Stimulated activated CD4-positive, alpha-beta T cell treated with anti-CD3 and anti-CD28 coated beads, Interleukin-15, amount 100 ng/mL, for 48 hours (primary cell): ENCODE measurements around the gene MAEA.

ENCODE experiments used
- DNase-seq, 2 donors: peaks; one replicate each; pipeline ENCODE4 v3.0.0-alpha.2; 2020; ENCODE audit warnings: low read depth in 2 of 2

Gene MAEA

DNA sequence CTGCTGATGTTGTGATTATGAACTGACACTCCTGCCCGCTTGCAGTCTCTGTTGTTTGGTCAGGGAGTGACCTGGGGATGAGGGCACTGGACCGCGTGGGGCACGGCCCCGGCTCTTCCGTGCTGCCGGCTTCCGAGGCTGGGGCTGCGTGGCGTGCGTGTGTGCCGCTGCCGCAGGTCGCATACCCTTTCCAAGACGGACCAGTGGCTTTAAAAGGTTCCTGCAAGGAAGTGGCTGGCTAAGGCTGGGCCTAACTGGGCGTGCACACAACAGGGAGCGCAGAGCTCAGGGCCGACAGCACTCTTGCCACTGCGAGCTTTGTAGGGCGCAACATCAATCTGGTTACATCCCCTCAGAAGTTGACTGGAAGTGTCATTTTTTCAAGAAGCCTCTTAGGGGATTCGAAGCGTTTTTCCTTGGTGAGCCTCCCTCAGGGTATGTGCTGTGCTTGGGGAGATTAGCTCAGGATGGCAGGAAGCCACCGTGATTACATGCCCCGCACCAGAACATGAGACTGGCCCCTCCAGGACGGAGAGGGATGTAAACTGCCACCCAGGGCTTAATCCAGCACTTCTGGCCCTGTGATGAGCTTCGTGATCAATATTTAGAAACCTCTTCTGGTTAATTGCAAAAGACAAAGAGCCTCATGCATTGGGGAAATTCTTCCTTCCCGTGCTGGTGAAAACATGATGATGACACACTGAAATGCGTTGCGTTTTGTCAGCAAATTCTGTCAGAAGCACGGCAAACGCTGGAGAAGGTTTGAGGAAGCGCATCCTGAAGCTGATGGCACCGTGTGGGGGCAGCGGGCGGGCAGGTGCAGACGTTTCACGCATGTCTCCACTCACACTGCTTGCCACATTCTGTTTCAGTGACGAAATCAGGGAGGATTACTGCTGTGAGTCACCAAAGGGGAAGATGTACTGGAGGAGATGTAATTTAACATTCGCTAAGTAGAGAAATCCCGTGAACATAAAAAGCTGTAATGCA, 11.1 kb downstream of the MAEA start:
- peak in 1 of 2 donors; percentile 52 for DNase-seq

DNA sequence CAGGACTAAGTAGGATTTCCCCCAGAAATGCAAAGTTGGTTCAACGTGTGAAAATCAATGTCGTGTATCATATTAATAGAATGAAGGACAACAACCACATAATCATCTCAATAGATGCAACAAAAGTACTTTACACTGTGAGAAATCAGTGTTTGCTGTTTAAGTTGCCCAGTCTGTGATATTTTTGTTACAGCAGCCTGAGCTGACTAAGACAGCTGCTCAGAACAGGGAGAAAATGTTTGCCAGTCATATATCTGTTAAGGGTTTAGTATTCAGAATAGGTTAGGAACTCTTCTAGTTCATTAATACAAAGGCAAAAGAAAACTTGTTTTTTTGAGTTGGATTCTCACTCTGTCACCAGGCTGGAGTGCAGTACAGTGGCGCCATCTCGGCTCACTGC, 12.5 kb downstream of the MAEA start:
- DNase-seq, result no peak

- DNase-seq, result no peak
Observed at GRCh38 chr4:1305261-1305711, 15.6 kb downstream of the MAEA start.

DNA sequence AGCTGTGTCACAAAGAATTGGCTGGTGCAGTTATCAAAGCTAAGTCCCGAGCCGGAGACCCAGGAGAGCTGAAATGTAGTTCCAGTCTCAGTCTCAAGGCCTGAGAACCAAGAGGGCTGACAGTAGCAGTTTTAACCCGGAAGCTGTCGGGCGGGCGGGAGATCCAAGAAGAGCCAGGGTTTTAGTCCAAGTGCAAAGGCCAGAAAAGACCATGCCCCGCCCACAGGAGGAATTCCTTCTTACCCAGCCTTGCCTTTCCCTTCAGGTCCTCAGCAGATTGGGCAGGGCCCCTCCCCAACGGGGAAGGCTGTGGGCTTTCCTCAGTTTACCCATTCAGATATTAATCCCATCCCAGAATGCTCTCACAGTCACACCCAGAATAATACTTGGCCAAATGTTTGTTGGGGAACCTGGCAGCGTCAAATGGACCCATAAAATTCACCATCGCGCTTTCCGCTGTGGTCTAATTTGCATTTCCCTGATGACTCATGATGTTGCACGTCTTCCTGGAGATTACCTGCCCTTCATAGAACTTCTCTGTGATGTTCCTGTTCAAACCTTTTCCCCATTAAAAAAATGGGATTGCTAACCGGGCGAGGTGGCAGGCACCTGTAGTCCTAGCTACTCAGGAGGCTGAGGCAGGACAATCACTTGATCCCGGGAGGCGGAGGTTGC, 16.2 kb downstream of the MAEA start:
- DNase-seq, result no peak

DNA sequence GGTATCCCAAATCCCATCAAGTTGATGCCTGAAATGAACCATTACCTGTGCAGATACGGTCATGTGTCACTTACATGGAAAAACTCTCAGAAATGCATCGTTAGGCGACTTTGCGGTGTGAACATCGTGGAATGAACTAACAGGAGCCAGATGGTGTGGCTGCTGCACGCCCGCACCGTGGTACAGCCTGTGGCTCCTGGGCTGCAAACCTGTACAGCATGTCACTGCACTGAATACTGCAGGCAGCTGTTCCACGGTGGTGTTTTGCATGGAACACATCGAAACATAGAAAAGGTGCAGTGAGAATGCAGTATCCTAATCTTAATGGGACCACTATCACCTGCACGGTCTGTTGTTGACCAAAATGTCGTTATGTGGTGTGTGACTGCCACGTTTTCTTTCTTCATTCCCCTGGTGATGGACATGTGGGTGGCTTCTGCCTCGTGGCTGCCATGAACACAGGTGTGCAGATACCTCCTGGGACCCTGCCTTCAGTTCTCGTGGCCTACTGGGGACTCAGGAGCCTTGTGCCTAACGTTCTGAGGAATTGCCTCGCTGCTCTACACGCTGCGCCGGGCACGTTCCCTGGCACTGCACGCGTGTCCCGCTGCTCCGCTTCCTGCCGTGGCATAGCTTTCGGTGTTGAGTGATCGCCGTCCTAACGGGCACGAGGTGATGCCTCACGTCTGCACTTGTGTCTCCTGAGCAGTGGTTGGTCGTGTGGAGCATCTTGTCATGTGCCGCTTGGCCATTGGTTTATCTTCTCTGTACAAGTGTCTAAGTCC, 18.5 kb downstream of the MAEA start:
- no peak for DNase-seq

- peak; percentile 26 to 42 for DNase-seq
Observed at GRCh38 chr4:1309261-1310010, 19.7 kb downstream of the MAEA start.

DNA sequence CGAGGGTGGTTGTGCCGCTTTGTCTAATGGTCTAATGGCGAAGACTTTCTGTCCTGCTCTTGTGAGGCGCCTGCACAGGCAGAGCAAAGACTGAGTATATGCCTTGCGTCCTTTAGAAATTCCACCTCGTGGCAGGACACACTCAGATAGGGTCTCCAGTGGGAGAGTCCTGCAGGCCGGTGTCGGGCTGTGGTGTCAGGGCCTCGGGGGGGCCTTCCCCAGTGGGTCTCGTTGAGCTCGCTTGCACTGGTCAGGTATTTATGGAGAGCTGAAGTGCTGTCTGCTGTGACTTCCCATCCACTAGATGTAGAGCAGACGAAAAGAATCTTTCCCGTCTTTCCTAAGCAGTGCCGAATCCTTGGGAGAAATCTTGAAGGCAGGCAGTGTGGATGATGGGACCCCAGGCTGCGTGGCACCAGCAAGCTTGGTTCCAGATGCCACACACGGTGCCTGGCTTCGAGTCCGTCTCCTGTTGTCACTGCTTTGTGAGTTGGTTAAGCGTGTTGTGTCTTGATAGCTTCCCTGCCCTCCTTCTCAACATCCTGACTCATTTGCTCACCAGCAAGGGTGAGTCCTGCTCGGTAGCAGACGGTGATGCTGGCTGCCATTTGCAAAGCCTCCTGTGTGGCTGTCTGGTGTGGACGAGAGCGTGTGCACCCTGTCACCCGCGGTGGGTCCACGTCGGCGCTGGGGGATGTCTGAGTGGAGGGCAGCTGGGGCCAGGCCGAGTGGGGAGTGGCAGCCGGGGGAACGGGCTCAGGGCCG, 20.5 kb downstream of the MAEA start:
- DNase-seq, result no peak

DNA sequence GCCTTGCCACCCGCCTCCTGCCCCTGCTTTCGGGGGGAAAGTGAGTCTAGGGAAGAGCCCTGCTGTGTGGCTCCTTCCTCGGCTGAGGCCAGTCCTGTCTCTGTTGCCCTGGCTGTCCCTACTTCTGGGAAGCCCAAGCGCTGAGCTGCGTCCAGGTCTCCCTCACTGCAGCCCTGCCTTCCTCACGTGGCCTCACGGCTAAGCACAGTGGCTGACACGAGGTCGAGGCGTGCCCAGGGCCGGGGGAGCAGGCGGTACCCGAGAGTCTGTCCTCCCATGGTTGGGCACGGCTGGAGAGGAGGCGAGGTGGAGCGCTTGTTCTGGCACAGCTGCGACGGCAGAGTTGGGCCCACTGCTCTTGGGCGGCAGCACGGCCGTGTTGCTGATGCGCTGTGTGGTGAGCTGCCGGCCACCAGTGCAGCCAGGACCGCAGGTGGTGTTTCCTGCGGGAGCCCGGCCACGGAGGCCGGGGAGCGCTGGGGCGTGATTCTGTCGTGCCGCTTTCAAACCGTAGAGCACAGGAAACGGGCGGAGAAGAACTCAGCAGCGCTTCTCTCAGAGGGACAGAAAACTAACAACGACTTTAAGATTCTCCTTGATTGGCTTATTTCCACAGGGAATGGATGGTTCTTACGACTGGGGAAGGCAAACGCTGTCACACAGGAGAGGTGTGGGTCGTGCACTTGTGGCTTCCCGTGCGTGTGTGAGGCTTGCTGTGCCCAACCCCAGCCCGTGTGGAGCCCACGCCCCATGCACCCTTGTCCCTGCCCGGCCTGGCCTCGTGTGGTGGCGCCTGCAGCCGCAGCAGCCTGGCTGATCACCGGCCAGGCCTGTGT, 21.3 kb downstream of the MAEA start:
- no peak for DNase-seq

- no peak for DNase-seq
Observed at GRCh38 chr4:1312821-1313640, 23.3 kb downstream of the MAEA start.

GRCh38 chr4:1315306-1315705, 25.6 kb downstream of the MAEA start:
- no peak for DNase-seq

DNA sequence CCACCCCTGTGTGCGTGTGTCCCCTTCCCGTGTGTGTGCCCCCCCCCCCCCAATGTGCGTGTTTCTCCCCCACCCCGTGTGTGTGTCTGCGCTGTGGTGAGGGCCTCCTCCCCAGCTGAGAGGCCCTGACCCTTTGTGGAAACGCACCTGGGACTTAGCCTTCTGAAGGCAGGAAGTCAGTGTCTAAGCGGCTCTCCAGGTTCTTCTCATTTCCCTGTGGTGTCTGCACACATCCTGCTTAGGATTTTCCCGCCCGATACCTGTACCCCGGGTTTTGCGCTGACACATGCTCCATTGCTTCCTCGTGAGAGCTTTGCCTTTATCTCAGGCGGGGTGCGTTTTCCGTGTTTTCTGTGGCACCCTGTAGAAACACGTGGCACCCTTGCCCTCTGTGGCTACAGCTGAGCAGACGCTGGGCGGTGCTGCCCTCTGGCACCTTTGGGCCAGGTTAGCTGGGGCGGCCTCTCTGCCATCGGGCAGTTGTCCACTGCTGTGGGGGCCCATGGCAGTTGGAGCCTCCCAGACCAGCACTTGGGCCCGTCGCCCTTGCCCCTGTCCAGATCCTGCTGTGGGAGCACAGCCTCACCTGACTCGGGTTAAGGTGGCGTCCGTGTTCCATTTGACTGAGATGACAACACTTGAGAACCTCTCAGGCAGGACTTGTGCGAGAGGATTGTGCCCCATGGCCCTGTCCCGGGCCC, 26.3 kb downstream of the MAEA start:
- DNase-seq, result no peak

- DNase-seq, result no peak
Observed at GRCh38 chr4:1316537-1317168, 27.0 kb downstream of the MAEA start.

DNA sequence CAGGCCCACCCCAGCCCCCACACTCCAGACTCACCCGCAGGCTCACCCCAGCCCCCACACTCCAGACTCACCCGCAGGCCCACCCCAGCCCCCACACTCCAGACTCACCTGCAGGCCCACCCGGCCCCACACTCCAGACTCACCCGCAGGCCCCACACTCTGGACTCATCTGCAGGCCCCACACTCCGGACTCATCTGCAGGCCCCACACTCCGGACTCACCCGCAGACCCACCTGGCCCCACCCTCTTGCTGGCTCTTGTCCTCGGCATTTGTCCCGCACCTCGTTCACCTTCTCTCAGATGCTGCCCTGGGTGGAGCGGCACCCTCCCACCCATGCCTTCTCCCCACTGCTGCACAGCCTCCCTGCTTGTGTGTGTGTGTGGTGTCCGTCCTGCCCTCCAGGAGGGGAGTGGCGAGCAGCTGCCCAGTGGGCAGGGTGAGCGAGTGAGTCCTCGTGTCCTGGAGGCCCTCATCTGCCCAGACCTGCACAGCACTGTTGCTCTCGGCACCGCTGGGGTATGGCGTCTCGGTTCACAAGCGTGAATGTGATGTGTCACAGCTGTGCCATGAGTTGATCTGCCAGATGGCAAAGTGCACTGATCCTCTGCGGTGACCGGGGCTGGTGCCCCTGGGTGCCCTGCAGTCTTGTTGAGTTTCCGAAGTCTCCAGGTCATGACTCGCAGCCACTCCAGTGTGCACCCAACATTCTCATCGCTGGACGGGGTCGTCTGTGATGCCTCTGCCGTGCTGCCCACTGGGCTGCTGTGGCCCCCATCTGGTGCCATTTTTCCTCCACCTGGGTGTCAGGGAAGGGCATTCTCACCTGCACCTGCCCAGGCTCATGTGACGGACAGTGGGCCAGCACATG, 27.7 kb downstream of the MAEA start:
- no peak for DNase-seq

- no peak for DNase-seq
Observed at GRCh38 chr4:1318046-1318375, 28.3 kb downstream of the MAEA start.

- DNase-seq, result no peak
Observed at GRCh38 chr4:1318488-1319213, 29.0 kb downstream of the MAEA start.

GRCh38 chr4:1321486-1321885, 31.8 kb downstream of the MAEA start:
- DNase-seq, result no peak
